Activated CD4-positive, alpha-beta T cell treated with anti-CD3 and anti-CD28 coated beads for 24 hours (primary cell): Measurements from ENCODE around the gene ZNF280B.
A peak's percentile ranks its signal among the peaks of the same experiment; 100 is the strongest.

ENCODE experiments used
- DNase-seq, 2 donors: peaks; one replicate each; pipeline ENCODE4 v3.0.0-alpha.2; 2020; ENCODE audit warnings: low read depth in 2 of 2

ZNF280B gene

GRCh38 chr22:22508274-22509176, at the start of gene ZNF280B:
TSS of gene ZNF280B (minus strand) at chr22:22508742. CDS start at chr22:22489398, 19,344 bp downstream.
- peak; percentile 73 to 80 for DNase-seq

DNA sequence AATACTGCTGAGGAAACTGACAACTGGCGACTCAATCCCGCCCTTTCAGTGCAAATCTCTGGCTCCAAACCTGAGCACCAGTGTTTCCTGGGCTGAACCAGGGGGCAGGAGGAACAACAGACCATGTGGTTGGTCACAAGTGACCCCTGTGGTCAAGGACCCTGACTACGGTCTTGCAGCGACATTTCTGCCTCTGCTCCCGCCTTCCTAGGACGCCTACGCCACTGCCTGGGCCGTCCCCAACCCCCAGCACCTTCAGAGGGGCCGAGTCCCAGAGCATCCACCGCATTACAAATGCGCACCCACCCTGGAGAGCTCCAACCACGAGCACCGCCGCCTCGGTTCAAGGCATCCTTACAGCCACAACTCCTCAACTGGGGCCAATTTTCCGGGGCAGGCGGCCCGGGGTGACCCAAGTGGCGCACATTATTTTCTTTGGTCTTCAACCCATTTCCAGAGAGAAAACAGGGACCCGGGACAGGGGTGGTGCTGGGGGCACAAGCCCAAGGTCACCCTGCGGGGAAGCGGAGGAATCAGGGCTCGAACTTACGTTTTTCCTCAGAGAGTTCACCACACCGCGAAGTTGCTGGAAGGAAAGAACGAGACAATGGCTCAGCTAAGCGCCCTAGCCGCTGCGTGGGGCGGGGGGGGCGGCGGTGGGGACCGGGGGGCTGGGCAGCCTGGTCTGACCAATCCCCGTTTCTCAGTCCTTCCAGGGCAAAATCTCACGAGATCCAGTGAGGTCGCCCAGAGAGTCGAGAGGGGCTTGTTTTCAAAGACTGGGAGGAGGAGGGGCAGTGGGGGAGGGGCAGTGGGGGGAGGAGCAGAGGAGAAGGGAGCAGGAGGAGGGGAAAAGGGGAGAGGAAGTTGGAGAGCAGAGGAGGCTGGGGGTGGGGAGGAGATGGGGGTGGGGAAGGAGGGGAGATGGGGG, 48.7 kb upstream of the ZNF280B start:
- DNase-seq: no peak

GRCh38 chr22:22556578-22556977, 48.0 kb upstream of the ZNF280B start:
- no peak for DNase-seq

DNA sequence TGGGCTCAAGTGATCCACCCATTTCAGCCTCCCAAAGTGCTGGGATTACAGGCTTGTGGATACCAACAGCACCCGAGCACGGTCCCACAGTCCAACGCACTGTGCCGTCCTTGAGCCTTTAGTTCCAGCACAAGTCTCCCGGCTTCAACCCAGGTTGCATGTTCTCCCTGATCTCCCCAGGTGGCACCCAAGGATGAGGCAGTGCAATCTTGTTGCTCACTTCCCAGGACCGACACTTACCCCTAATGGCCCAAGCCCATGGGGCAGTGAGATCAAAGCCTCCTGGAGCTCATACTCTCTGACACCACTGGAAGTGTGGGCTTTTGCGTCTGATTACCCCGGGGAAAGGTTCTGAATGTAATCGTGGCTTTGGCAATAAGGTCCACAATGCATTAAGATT, 47.1 kb upstream of the ZNF280B start:
- no peak for DNase-seq

GRCh38 chr22:22554587-22555284, 46.2 kb upstream of the ZNF280B start:
- DNase-seq: no peak

DNA sequence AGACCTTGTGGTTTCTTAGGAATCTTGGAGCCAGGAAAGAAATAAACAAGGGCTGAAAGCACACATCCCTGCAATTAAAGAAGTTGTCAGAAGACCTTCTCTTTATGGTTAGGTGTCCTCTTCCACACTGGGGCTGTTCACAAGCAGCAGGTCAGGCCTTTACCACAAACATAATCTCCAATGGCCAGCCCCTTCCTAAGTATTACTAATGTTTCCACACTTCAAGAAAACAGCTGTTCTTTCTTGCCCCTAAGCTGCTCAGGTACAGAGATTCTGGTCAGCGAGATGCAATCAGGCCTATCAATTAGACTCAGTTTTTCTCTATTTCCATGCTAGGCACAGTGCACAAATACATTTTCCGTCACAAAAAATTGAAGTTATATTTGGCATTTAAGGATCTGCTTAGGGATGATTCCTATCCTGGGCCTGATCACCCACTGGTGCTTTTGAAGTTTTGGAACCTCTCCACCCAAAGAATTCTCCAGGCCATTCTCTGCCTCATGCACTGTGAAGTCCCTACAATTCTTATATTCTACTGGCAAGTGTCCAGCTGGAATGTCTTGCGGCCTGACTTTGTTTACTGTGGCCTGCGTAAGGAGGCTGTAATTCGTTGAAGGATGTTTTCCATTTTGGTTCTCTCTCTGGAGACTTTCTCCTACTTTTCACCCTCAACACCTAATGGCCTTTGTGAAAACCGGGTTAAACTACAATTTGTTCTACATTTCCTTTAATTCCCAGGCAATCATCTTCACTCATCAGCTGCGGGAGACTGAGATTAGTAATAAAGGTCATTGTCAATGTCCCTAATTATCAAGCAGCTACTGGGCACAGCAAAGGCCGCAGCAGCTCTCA, 45.4 kb upstream of the ZNF280B start:
- DNase-seq: no peak

DNA sequence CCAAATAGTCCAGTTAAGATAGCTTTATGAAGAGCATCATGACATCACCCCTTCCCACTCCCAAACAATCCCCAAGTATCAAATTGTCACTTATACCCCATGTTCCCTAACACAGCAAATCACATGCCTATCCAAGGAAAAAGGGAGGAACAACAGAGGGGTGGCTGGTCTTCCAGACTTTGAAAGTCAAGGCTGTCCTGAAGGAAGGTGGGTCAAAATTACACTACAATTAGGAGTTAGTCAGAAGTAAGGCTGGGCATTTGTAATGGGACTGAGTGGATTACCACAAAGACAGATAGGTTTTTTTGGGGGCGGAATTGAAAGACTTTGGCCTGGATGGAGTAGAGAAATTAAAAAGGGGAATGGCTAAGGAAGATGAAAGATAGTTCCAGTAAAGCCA, 44.6 kb upstream of the ZNF280B start:
- DNase-seq: no peak

DNA sequence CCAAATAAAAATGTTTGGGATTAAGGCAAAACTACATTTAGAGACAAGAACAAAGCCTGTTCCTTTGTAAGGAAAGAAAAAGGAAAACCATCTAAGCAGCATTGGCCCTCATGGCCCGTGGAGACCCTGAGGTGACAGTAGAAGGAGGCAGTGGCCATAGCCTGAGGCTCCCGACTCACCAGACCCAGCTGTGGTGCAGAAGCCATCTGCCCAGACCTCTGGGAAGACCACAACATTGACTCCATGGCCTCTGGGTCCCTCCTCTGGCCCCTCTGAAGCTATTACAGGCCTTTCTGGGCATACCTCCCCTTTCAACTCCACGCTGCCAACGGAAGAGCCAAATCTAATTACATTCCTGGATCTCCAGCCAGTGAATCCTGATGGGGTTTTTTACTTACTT, 44.1 kb upstream of the ZNF280B start:
- no peak for DNase-seq

DNA sequence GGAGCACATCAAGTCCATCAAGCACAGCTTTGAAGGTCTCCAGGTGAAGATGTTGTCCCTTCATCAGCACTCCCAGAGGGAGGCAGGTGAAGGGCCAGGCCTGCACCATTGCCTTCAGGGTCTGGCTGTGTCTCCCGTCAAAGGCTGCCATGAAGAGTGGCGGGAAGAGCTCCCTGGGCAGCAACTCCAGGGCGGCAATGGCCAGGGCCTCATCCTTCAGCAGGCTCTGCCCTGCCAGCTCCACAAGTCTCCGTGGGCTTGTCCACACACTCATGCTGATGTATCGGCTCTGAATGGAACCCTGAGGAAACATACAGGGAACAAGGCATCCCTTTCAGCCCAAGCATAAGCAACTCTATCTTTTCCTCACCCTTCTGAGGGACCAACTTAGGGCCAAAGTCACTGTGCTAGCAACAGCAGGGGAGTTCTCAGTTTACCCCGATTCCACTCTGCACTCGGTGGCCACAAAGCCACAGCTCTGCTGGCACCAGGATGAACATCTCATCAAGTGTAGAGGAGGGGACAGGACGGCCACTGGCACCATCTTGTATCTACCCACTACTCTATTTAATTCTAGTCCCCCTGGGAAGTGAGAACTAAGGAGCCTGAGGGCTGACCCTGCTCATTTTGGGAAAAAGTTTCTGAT, 42.4 kb upstream of the ZNF280B start:
- no peak for DNase-seq

DNA sequence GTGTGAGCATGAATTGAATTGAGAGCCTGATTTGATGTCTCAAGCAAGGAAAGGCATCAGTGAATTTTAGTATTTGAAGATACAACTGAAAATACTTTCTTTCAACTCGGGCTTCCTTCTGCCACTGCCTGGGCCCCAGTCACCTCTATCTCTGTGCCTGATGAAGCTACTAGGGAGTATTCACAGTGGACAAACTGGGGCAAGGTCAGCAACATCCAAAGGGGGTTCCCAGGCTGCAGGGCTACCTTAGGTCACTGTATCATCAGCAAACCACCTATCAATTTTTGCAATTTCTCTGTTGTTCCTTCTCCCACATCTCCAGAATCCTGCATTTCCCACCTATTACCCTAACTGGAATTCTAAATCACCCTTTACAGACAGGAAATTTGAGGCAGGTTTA, 40.4 kb upstream of the ZNF280B start:
- DNase-seq: no peak

GRCh38 chr22:22548317-22548716, 39.8 kb upstream of the ZNF280B start:
- DNase-seq: no peak

GRCh38 chr22:22547692-22548300, 39.3 kb upstream of the ZNF280B start:
- no peak for DNase-seq

DNA sequence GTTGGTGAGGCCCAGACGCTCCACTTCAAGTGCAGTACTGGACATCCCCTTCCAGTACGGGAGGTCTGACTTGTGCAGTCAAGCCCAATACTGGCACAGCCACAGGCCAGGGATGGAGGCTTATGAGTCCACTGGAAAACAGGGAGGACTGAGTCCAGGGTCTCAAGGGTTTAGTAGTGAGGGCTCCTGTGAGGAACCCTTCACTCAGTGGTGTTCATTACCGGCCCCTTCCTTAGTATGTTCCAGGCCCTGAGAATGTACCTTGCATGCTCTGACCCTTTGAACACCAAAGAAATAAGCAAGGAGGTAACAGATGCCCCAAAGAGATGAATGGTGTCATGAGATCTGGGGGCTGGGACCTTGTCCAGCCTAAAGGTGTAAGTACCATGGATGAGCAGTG, 38.7 kb upstream of the ZNF280B start:
- DNase-seq: no peak

- DNase-seq: no peak
Measured at GRCh38 chr22:22546490-22546889, 37.9 kb upstream of the ZNF280B start.

- DNase-seq: no peak
Measured at GRCh38 chr22:22545084-22545483, 36.5 kb upstream of the ZNF280B start.

DNA sequence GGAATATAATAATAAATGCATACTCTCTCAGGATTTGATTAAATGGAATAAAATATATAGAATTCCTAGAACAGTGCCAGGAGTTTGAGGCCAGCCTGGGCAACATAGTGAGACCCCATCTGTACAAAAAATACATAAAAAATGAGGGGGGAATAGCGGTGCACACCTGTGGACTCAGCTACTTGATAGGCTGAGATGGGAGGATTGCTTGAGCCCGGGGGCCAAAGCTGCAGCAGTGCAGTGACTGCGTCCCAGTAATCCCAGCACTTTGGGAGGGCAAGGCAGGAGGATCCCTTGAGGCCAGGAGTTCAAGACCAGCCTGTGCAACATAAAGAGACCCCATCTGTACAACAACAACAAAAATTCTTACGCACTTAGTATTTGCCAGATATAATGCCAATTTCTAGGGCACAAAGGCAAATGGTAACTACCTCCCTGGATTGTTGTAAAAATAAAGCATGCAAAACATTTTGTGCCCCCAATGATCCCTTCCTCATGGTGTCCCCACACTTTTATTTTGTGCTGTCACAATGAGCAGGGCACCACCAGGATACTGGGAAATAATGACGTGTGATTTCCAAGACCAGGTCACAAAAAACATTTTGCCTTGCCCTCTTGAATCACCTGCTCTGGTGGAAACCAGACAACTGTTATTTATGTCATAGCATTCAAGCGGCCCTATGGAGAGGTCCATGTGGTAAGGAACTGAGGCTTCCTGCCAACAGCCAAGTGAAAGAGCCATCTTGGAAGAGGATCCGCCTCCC, 29.9 kb upstream of the ZNF280B start:
- no peak for DNase-seq

DNA sequence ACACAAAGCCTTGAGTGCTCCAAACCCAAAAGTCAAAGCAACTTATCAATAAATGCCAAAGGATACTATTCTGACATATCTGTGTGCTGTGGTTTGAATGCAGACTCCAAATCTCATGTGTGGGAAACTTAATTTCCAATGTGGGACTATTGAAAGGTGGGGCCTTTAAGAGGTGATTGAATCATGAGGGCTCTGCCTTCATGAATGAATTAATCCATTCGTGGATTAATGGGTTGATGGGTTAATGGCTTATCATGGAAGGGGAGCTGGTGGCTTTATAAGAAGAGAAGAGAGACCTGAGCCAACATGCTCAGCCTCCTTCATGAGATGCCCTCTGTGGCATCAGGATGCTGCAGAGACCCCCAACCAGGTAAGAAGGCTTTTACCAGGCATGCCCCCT, 28.4 kb upstream of the ZNF280B start:
- no peak for DNase-seq

DNA sequence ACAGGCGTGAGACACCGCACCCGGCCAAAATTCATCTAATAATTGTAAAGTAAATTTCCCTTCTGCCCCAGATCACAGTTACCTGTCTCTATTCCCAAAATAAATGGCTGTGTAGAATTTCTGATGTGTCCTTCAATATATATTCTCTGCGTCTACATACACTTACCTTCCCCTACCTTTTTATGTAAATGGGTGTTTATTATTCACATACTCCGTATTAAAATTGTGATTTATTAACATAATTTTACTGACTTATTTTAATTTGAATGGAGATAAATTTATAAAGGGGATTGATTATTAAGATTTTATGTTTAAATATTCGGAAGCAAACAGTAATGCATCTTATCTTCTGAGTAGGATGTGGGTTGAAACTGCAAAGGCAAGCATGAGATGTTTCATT, 28.0 kb upstream of the ZNF280B start:
- DNase-seq: no peak

DNA sequence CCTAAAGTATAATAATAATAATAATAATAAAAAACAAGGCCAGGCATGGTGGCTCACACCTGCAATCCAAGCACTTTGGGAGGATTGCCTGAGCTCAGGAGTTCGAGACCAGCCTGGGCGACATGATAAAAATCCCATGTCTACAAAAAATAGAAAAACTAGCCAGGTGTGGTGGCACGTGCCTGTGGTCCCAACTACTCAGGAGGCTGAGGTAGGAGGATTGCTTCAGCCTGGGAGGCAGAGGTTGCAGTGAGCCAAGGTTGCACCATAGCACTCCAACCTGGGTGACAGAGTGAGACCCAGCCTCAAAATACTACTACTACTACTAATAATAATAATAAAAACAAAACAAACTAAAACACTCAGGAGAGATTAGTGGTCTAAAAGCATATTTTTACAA, 27.1 kb upstream of the ZNF280B start:
- DNase-seq: no peak
